Measurements from ENCODE around the gene TAX1BP1.

- TF ChIP-seq EZH2 (IDR thresholded peaks at IDR 0.05; ENCODE audit: insufficient read depth, poor library complexity, severe bottlenecking) (no peak), EZH2phosphoT487 (IDR thresholded peaks at IDR 0.05; ENCODE audit: insufficient read depth, low read depth) (no peak)
Measured at GRCh38 chr7:27734583-27734982, 5.4 kb upstream of the TAX1BP1 start.

Data from GM23248 (cell line).